Hematopoietic multipotent progenitor cell treated with erythropoietin and hydrocortisone succinate and interleukin-3 and kit ligand, for 6 days (in vitro differentiated cells): Measurements from ENCODE around the gene PARVA.
A peak's percentile ranks its signal among the peaks of the same experiment; 100 is the strongest.
"Not testable (repeated sequence)": the region's sequence is repeated elsewhere in the genome, so short reads cannot be mapped to it uniquely, and the experiment has no call there.

ENCODE experiments used
- DNase-seq: peaks from one replicate; pipeline ENCODE4 v3.0.0-alpha.2; 2015

PARVA gene

GRCh38 chr11:12508151-12508751, 130.9 kb downstream of the PARVA start:
- no peak for DNase-seq

- DNase-seq = no peak
Observed at GRCh38 chr11:12509371-12509770, 132.0 kb downstream of the PARVA start.

GRCh38 chr11:12512132-12512531, 134.8 kb downstream of the PARVA start:
- DNase-seq = no peak

- no peak for DNase-seq
Observed at GRCh38 chr11:12512826-12513395, 135.5 kb downstream of the PARVA start.

GRCh38 chr11:12516387-12517105, 139.2 kb downstream of the PARVA start:
- no peak for DNase-seq

- no peak for DNase-seq
Observed at GRCh38 chr11:12517306-12517705, 139.9 kb downstream of the PARVA start.

- DNase-seq = no peak
Observed at GRCh38 chr11:12517741-12518140, 140.4 kb downstream of the PARVA start.

- no peak for DNase-seq
Observed at GRCh38 chr11:12518606-12519385, 141.4 kb downstream of the PARVA start.

- DNase-seq = no peak
Observed at GRCh38 chr11:12520054-12520453, 142.7 kb downstream of the PARVA start.

- not testable (repeated sequence) for DNase-seq
Observed at GRCh38 chr11:12520576-12520975, 143.2 kb downstream of the PARVA start.

- DNase-seq = no peak
Observed at GRCh38 chr11:12523180-12523924, 146.0 kb downstream of the PARVA start.

GRCh38 chr11:12524865-12525264, 147.5 kb downstream of the PARVA start:
- no peak for DNase-seq

- DNase-seq = no peak
Observed at GRCh38 chr11:12525466-12526055, 148.2 kb downstream of the PARVA start.

GRCh38 chr11:12526789-12527188, 149.4 kb downstream of the PARVA start:
- DNase-seq = no peak

GRCh38 chr11:12528487-12528886, 151.1 kb downstream of the PARVA start:
- no peak for DNase-seq

GRCh38 chr11:12529041-12529440, 151.7 kb downstream of the PARVA start:
- DNase-seq = no peak

GRCh38 chr11:12529793-12530192, 152.4 kb downstream of the PARVA start:
- peak; percentile 4 for DNase-seq

GRCh38 chr11:12531020-12531419, 153.6 kb downstream of the PARVA start:
- DNase-seq = no peak

GRCh38 chr11:12531681-12532080, 154.3 kb downstream of the PARVA start:
- DNase-seq = no peak

- DNase-seq = no peak
Observed at GRCh38 chr11:12532580-12532979, 155.2 kb downstream of the PARVA start.

GRCh38 chr11:12534549-12534948, 157.2 kb downstream of the PARVA start:
- DNase-seq = no peak

GRCh38 chr11:12535321-12535720, 157.9 kb downstream of the PARVA start:
- DNase-seq = no peak
